ENCODE measurements around the gene PHF14.

PHF14 gene

DNA sequence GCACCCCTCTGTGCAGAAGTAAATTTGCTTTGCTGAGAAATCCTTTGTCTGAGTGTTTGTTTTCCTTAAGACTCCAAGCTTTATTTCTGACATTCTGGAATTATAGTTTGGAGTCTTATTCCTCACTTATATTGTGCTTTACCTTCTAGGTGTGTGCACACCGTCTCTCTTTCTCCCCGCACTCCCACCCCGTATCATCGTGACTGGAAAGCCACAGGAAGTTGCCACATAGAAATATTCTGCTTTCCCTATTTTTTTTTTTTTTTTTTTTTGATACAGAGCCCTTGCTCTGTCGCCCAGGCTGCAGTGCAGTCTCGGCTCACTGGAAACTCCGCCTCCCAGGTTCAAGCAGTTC lies 109.5 kb downstream of the PHF14 start:
- no peak overlapping the region for H3K27ac ChIP-seq
- TF ChIP-seq ZFX (IDR thresholded peaks at IDR 0.05) = no peak
- TF ChIP-seq, protein P1, sequence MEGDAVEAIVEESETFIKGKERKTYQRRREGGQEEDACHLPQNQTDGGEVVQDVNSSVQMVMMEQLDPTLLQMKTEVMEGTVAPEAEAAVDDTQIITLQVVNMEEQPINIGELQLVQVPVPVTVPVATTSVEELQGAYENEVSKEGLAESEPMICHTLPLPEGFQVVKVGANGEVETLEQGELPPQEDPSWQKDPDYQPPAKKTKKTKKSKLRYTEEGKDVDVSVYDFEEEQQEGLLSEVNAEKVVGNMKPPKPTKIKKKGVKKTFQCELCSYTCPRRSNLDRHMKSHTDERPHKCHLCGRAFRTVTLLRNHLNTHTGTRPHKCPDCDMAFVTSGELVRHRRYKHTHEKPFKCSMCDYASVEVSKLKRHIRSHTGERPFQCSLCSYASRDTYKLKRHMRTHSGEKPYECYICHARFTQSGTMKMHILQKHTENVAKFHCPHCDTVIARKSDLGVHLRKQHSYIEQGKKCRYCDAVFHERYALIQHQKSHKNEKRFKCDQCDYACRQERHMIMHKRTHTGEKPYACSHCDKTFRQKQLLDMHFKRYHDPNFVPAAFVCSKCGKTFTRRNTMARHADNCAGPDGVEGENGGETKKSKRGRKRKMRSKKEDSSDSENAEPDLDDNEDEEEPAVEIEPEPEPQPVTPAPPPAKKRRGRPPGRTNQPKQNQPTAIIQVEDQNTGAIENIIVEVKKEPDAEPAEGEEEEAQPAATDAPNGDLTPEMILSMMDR (conservative IDR thresholded peaks at IDR 0.05) = no peak

DNA sequence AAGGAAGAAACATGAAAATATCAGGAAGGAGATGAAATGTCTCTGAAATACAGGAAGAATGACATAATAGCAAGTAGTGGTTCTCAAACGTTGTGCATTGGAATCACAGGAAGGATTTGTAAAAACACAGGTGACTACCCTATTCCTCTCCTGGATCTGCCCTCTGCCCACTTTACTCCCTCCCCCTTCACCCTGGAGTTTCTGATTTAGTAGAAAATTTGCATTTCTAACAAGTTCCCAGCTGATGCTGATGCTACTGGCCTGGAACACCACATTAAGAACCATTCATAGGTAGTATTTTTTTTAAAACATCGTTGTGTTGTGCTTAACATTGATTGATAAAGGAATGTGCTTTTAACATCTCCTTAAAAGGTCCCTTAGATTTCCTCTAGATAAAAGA lies 130.9 kb downstream of the PHF14 start:
- TF ChIP-seq, protein P1 (conservative IDR thresholded peaks at IDR 0.05) = no peak
- no peak for TF ChIP-seq ZFX (IDR thresholded peaks at IDR 0.05)
- no peak overlapping the region for H3K27ac ChIP-seq

- TF ChIP-seq, protein P1 (conservative IDR thresholded peaks at IDR 0.05) = no peak
- TF ChIP-seq ZFX (IDR thresholded peaks at IDR 0.05) = no peak
- no peak overlapping the region for H3K27ac ChIP-seq
These were observed 136.0 kb downstream of the PHF14 start for GRCh38 chr7:11109659-11110058.

GRCh38 chr7:11120068-11120664 lies 146.5 kb downstream of the PHF14 start:
- TF ChIP-seq ZFX (IDR thresholded peaks at IDR 0.05) = no peak
- TF ChIP-seq, protein P1 (conservative IDR thresholded peaks at IDR 0.05) = no peak
- no peak overlapping the region for H3K27ac ChIP-seq

- TF ChIP-seq, protein P1 (conservative IDR thresholded peaks at IDR 0.05) = no peak
- no peak for TF ChIP-seq ZFX (IDR thresholded peaks at IDR 0.05)
- H3K27ac ChIP-seq = no peak overlapping the region
These were observed 147.1 kb downstream of the PHF14 start for GRCh38 chr7:11120675-11121220.

- TF ChIP-seq ZFX (IDR thresholded peaks at IDR 0.05) = no peak
- TF ChIP-seq, protein P1 (conservative IDR thresholded peaks at IDR 0.05) = no peak
- H3K27ac ChIP-seq = no peak overlapping the region
These were observed 151.3 kb downstream of the PHF14 start for GRCh38 chr7:11124856-11125559.

DNA sequence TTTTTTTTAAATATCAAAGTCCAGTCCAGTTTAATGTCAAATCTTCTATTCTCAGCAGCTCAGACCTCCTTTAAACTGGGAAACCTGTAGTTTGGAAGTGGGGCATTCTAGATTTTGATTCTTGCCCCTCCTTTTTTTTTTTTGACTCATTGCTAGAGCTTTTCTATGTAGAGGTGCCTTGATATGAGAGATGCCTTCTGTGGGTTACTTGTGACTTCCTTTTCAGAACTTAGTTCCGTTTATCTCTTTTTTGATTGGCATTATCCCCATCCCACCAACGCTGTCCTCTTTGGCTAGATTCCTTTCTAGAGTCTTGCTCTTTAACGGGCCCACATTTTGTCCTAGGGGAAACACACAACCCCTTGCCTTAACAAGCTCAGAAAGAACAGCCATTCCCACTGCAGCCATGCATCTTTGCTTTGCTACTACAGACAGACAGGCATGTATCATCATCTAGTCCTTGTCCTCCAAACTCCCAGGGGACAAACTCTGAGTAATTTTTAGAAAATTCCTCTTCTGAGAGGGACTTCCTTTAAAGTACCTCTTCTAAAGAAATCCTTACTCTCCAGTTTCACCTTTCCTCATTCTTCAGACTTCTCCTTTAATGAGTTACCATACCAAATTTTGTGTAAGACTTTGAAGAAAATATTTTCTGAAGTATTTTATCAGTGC lies 153.6 kb downstream of the PHF14 start:
- TF ChIP-seq, protein P1 (conservative IDR thresholded peaks at IDR 0.05) = no peak
- no peak for TF ChIP-seq ZFX (IDR thresholded peaks at IDR 0.05)
- no peak overlapping the region for H3K27ac ChIP-seq
